ENCODE data around the gene KRT27. TPM values are rescaled to one million over a fixed set of nuclear protein-coding genes. Genes with fewer than 3 reads are reported as not detected.

KRT27 gene
- total RNA-seq, 1 donor from 2014 or later: not detected

GRCh38 chr17:40803617-40804082 lies 21.3 kb upstream of the KRT27 start:
- Mint-ChIP-seq H3K4me3 (no peak overlapping the region), H3K36me3 (ENCODE audit: low read depth) (no peaks in the 10 kb centered on the region), H3K4me1 (no peaks in the 10 kb centered on the region), H3K27me3 (ENCODE audit: low read depth) (peaks cover 52% of the 10 kb centered on the region), H3K27ac (ENCODE audit: unreplicated experiment) (no peak overlapping the region), H3K9me3 (no peaks in the 10 kb centered on the region)
- TF ChIP-seq CTCF (conservative IDR thresholded peaks at IDR 0.05): peak; percentile 96
- peak; percentile 79 for DNase-seq (ENCODE audit: low read depth, low spot score)

GRCh38 chr17:40801157-40801556 lies 18.8 kb upstream of the KRT27 start:
- no peak overlapping the region for H3K27ac Mint-ChIP-seq (ENCODE audit: unreplicated experiment)
- H3K27me3 Mint-ChIP-seq (ENCODE audit: low read depth): peaks cover 48% of the 10 kb centered on the region
- no peaks in the 10 kb centered on the region for H3K9me3 Mint-ChIP-seq
- H3K4me1 Mint-ChIP-seq: no peaks in the 10 kb centered on the region
- no peak for TF ChIP-seq CTCF (conservative IDR thresholded peaks at IDR 0.05)
- H3K36me3 Mint-ChIP-seq (ENCODE audit: low read depth): no peaks in the 10 kb centered on the region
- H3K4me3 Mint-ChIP-seq: no peak overlapping the region
- DNase-seq (ENCODE audit: low read depth, low spot score): no peak

GRCh38 chr17:40800381-40800780 lies 18.0 kb upstream of the KRT27 start:
- Mint-ChIP-seq H3K9me3 (no peaks in the 10 kb centered on the region), H3K27ac (ENCODE audit: unreplicated experiment) (no peak overlapping the region), H3K36me3 (ENCODE audit: low read depth) (no peaks in the 10 kb centered on the region), H3K4me3 (no peak overlapping the region), H3K4me1 (no peaks in the 10 kb centered on the region), H3K27me3 (ENCODE audit: low read depth) (peaks cover 47% of the 10 kb centered on the region)
- no peak for DNase-seq (ENCODE audit: low read depth, low spot score)
- TF ChIP-seq CTCF (conservative IDR thresholded peaks at IDR 0.05): no peak

GRCh38 chr17:40799859-40800258 lies 17.5 kb upstream of the KRT27 start, which contains the start of gene KRT28:
Gene KRT28, minus strand, starts transcription at chr17:40799959. Its CDS starts 66 bp downstream, at chr17:40799893.
- H3K4me1 Mint-ChIP-seq: no peaks in the 10 kb centered on the region
- H3K27ac Mint-ChIP-seq (ENCODE audit: unreplicated experiment): no peak within 1 kb of the TSS
- no peak for DNase-seq (ENCODE audit: low read depth, low spot score)
- H3K9me3 Mint-ChIP-seq: no peaks in the 10 kb centered on the region
- H3K36me3 Mint-ChIP-seq (ENCODE audit: low read depth): no peaks in the 10 kb centered on the region
- peaks cover 47% of the 10 kb centered on the region for H3K27me3 Mint-ChIP-seq (ENCODE audit: low read depth)
- TF ChIP-seq CTCF (conservative IDR thresholded peaks at IDR 0.05): no peak
- no peak within 1 kb of the TSS for H3K4me3 Mint-ChIP-seq

- H3K27ac Mint-ChIP-seq (ENCODE audit: unreplicated experiment): no peak overlapping the region
- H3K4me3 Mint-ChIP-seq: no peak overlapping the region
- TF ChIP-seq CTCF (conservative IDR thresholded peaks at IDR 0.05): no peak
- H3K4me1 Mint-ChIP-seq: no peaks in the 10 kb centered on the region
- peaks cover 48% of the 10 kb centered on the region for H3K27me3 Mint-ChIP-seq (ENCODE audit: low read depth)
- H3K36me3 Mint-ChIP-seq (ENCODE audit: low read depth): no peaks in the 10 kb centered on the region
- DNase-seq (ENCODE audit: low read depth, low spot score): no peak
- H3K9me3 Mint-ChIP-seq: no peaks in the 10 kb centered on the region
Observed at GRCh38 chr17:40796846-40797245, 14.5 kb upstream of the KRT27 start.
